GM12865 (cell line): ENCODE data around the gene RDX.

ENCODE experiments used
- DNase-seq: peaks from one replicate; pipeline ENCODE4 v3.0.0; 2010; ENCODE audit warnings: low read depth
- H3K4me3 ChIP-seq: 2 replicates; pipeline ENCODE4 v1.5.1; 2011; ENCODE audit warnings: mild to moderate bottlenecking, low read depth, low read length, control low read depth
- TF ChIP-seq, protein P1 (sequence below): IDR thresholded peaks from 2 replicates; pipeline ENCODE4 v1.5.1; 2011; ENCODE audit warnings: low read length, control low read depth, low read depth, inconsistent platforms; ENCODE audit not compliant: insufficient read depth; ENCODE audit errors: missing control alignments

Gene RDX

DNA sequence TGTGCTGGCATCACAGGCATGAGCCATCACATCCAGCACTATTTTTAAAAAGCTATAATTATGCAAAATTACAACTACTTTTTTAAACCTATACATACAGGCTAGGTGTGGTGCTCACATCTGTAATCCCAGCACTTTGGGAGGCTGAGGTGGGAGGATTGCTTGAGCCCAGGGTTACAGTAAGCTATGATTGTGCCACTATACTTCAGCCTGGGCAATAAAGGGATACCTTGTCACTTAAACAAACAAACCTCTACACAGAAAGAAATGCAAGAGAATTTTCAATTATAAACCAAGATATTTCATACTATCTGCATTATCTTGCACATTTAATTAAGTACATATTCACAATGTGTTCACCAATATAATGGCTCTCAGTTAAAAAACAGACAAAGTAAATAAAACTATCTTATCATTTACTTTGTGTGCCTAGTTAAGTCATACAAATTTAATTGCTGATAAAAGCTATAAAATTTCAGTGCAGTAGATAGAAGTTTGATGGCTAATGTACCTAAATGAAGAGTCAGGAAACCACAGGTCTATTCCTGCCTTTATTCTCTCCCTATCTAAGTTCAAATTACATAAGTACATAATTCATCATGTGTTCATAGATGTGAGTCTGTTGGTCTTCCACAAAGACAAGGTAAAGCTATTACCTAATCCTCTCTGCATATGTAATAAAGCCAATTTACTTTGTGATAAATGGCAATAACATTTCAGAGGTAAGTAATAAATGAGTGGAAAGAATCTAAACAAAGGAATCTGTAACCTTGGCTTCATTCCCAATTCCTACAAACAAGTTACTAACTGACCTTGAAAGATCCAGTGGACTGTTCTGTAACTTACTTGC, 9.0 kb upstream of the RDX start:
- TF ChIP-seq, protein P1, sequence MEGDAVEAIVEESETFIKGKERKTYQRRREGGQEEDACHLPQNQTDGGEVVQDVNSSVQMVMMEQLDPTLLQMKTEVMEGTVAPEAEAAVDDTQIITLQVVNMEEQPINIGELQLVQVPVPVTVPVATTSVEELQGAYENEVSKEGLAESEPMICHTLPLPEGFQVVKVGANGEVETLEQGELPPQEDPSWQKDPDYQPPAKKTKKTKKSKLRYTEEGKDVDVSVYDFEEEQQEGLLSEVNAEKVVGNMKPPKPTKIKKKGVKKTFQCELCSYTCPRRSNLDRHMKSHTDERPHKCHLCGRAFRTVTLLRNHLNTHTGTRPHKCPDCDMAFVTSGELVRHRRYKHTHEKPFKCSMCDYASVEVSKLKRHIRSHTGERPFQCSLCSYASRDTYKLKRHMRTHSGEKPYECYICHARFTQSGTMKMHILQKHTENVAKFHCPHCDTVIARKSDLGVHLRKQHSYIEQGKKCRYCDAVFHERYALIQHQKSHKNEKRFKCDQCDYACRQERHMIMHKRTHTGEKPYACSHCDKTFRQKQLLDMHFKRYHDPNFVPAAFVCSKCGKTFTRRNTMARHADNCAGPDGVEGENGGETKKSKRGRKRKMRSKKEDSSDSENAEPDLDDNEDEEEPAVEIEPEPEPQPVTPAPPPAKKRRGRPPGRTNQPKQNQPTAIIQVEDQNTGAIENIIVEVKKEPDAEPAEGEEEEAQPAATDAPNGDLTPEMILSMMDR = no peak
- H3K4me3 ChIP-seq = no peak overlapping the region
- DNase-seq = no peak

GRCh38 chr11:110303414-110303826, 7.0 kb upstream of the RDX start:
- TF ChIP-seq, protein P1 = no peak
- DNase-seq = no peak
- H3K4me3 ChIP-seq = no peak overlapping the region

GRCh38 chr11:110301577-110301976, 5.2 kb upstream of the RDX start:
- TF ChIP-seq, protein P1 = no peak
- DNase-seq = no peak

GRCh38 chr11:110301032-110301431, 4.6 kb upstream of the RDX start:
- no peak for DNase-seq
- no peak overlapping the region for H3K4me3 ChIP-seq
- TF ChIP-seq, protein P1 = no peak

More at GRCh38 chr11:110301577-110301976, 5.2 kb upstream of the RDX start:
- no peak overlapping the region for H3K4me3 ChIP-seq

- no peak overlapping the region for H3K4me3 ChIP-seq
- TF ChIP-seq, protein P1 = no peak
- DNase-seq = no peak
Observed at GRCh38 chr11:110299006-110299785, 2.8 kb upstream of the RDX start.

DNA sequence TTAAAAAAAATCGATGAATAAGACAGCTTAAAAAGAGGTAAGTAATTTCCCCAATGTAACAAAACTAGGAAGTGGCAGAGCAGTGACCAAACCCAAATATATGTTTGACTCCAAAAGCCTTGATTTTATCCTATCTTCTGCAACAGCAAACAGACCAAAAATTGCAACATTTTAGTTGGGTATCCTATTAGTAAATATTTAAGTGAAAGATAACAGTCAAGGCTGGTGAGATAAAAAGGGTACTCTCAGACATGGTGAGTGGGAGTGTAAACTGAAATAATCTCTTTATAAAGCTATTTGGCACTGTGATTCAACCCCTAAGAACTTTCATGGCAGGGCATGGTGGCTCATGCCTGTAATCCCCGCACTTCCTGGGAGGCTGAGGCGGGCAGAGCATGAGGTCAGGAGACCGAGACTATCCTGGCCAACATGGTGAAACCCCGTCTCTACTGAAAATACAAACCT, 1.9 kb upstream of the RDX start:
- TF ChIP-seq, protein P1 = no peak
- no peak for DNase-seq
- H3K4me3 ChIP-seq = no peak overlapping the region
